GM12878 (cell line): ENCODE measurements around the gene TRPV5. TPM values are rescaled to one million over a fixed set of nuclear protein-coding genes. Genes with fewer than 3 reads are reported as not detected.

Experiments used
- ATAC-seq: fragments of 200-7000 bp; cut with Tn5 transposase; 3 replicates; pipeline ENCODE4 v1.9.1; 2020; ENCODE audit warnings: mild to moderate bottlenecking, moderate library complexity
- BruUV-seq: library from RNA; stranded (reverse); fragments of 400-500 nt; replicated peaks from 2 replicates; lab custom pipeline; 2021; lab: Mats Ljungman, UMichigan
- CTCF ChIA-PET: fragments of 300-600 bp; sonication (Branson Sonifier 250); formaldehyde crosslinking; extraction: SDS; loops from one replicate; lab custom pipeline; 2021; ENCODE audit warnings: inconsistent platforms; lab: Yijun Ruan, JAX
- POLR2A ChIA-PET: fragments of 350-600 bp; formaldehyde crosslinking; extraction: SDS; loops from one replicate; lab custom pipeline; 2021; ENCODE audit warnings: inconsistent platforms; lab: Charles Lee
- RAD21 ChIA-PET: fragments of 300-600 bp; sonication (Branson Sonifier 250); formaldehyde crosslinking; loops from one replicate; lab custom pipeline; 2023; ENCODE audit warnings: antibody characterized with exemption; ENCODE audit not compliant: unreplicated experiment; lab: Charles Lee
- SMC1A ChIA-PET: fragments of 300-600 bp; sonication (Branson Sonifier 250); formaldehyde crosslinking; loops from one replicate; lab custom pipeline; 2023; ENCODE audit not compliant: unreplicated experiment, uncharacterized antibody; lab: Charles Lee
- DNase-seq: peaks from one replicate; pipeline ENCODE4 v3.0.0-alpha.2; 2011; ENCODE audit warnings: low read depth, low spot score
- FAIRE-seq: peaks from 3 replicates; lab custom pipeline; 2011; peaks lifted over from hg19 to GRCh38; lab: Jason Lieb, UNC
- H2AFZ ChIP-seq: 2 replicates; pipeline ENCODE4 v1.6.0; 2011; ENCODE audit warnings: low read depth, low read length, control low read depth; ENCODE audit not compliant: control insufficient read depth
- H3K27ac ChIP-seq: 2 replicates; pipeline ENCODE4 v1.5.1; 2011; ENCODE audit warnings: control low read depth; ENCODE audit not compliant: control insufficient read depth, insufficient read depth
- H3K27me3 ChIP-seq, 2 experiments: replicated peaks in 1 of 2; 2 replicates each; pipeline versions ENCODE4 v1.6.0 to v1.6.1; 2011; ENCODE audit warnings: low read length in 1 of 2; ENCODE audit not compliant: control insufficient read depth in 2 of 2, insufficient read depth in 2 of 2
- H3K36me3 ChIP-seq, 2 experiments: 2 replicates each; pipeline ENCODE4 v1.5.1; 2011; ENCODE audit warnings: low read length in 1 of 2; ENCODE audit not compliant: control insufficient read depth in 2 of 2, insufficient read depth in 2 of 2
- H3K4me1 ChIP-seq: 2 replicates; pipeline ENCODE4 v1.6.1; 2011; ENCODE audit warnings: mild to moderate bottlenecking, low read length, moderate library complexity, mixed read lengths; ENCODE audit not compliant: control insufficient read depth, insufficient read depth
- H3K4me2 ChIP-seq: 2 replicates; pipeline ENCODE4 v1.6.0; 2011; ENCODE audit warnings: control low read depth; ENCODE audit not compliant: control insufficient read depth, insufficient read depth
- H3K4me3 ChIP-seq: fragments of 200-600 bp; sonication (generic); 2 replicates; pipeline ENCODE4 v1.5.1; 2016
- H3K79me2 ChIP-seq: 2 replicates; pipeline ENCODE4 v1.6.0; 2011; ENCODE audit warnings: low read length; ENCODE audit not compliant: control insufficient read depth, insufficient read depth
- H3K9ac ChIP-seq: 2 replicates; pipeline ENCODE4 v1.8.0; 2011; ENCODE audit warnings: low read length, control low read depth, mixed read lengths; ENCODE audit not compliant: control insufficient read depth, insufficient read depth
- H3K9me3 ChIP-seq: replicated peaks from 3 replicates; pipeline ENCODE4 v1.5.1; 2011; ENCODE audit warnings: mild to moderate bottlenecking, low read length; ENCODE audit not compliant: control insufficient read depth, insufficient read depth
- H4K20me1 ChIP-seq: 2 replicates; pipeline ENCODE4 v1.6.0; 2011; ENCODE audit not compliant: control insufficient read depth, insufficient read depth
- EGR1 ChIP-seq, 2 experiments: IDR thresholded peaks; 1 replicate in 1 of 2; 2 replicates in 1 of 2; pipeline ENCODE4 v1.6.1; 2011 to 2012; ENCODE audit warnings: low read depth in 2 of 2, low read length in 2 of 2, borderline replicate concordance in 1 of 2, mild to moderate bottlenecking in 1 of 2, moderate library complexity in 1 of 2
- EP300 ChIP-seq, 2 experiments: fragments of 150-350 bp in 1 of 2; IDR thresholded peaks; 2 replicates each; pipeline ENCODE4 v1.6.1; 2011 to 2012; ENCODE audit warnings: low read depth in 2 of 2, low read length in 2 of 2, borderline replicate concordance in 1 of 2, improper control_type of control experiment in 1 of 2, inconsistent platforms in 1 of 2; ENCODE audit not compliant: control insufficient read depth in 1 of 2
- MAX ChIP-seq: IDR thresholded peaks from 2 replicates; pipeline ENCODE4 v1.6.1; 2012; ENCODE audit warnings: low read depth, low read length, improper control_type of control experiment
- PBX3 ChIP-seq: IDR thresholded peaks from 2 replicates; pipeline ENCODE4 v1.6.1; 2011; ENCODE audit warnings: mild to moderate bottlenecking, low read depth, low read length, moderate library complexity; ENCODE audit not compliant: insufficient replicate concordance
- RAD51 ChIP-seq: fragments of 450-650 bp; IDR thresholded peaks from 2 replicates; pipeline ENCODE4 v1.6.1; 2016; ENCODE audit warnings: moderate library complexity, mild to moderate bottlenecking, inconsistent platforms
- SIX5 ChIP-seq: IDR thresholded peaks from 2 replicates; pipeline ENCODE4 v1.6.1; 2011; ENCODE audit warnings: mild to moderate bottlenecking, low read depth, low read length, moderate library complexity; ENCODE audit not compliant: severe bottlenecking
- SMC3 ChIP-seq: IDR thresholded peaks from 2 replicates; pipeline ENCODE4 v1.6.1; 2011; ENCODE audit warnings: low read length, improper control_type of control experiment, borderline replicate concordance
- SREBF1 ChIP-seq: IDR thresholded peaks from 2 replicates; pipeline ENCODE4 v1.6.1; 2012; ENCODE audit warnings: mild to moderate bottlenecking, low read length
- SUZ12 ChIP-seq: fragments of 200-600 bp; sonication (generic); IDR thresholded peaks from one replicate; pipeline ENCODE4 v1.6.1; 2018; ENCODE audit warnings: antibody characterized with exemption, mild to moderate bottlenecking; ENCODE audit not compliant: unreplicated experiment
- WGBS: methylation state at CpG from one replicate; pipeline ENCODE4 v1.1.6; 2016; ENCODE audit warnings: low lambda C conversion rate; ENCODE audit not compliant: insufficient replicate concordance, insufficient coverage; ENCODE audit errors: missing lambda C conversion rate; 5-methylcytosine and 5-hydroxymethylcytosine counted together
- in situ Hi-C: fragments of 300-500 bp; cut with MboI; formaldehyde crosslinking; loops from 9 replicates; pipeline ENCODE4 v1.14.3; 2018; ENCODE audit warnings: mixed read lengths
- intact Hi-C: fragments of 100-400 bp; cut with micrococcal nuclease; formaldehyde crosslinking; loops from one replicate; pipeline ENCODE4 v1.14.2; 2022; ENCODE audit not compliant: unreplicated experiment
- polyA plus RNA-seq, 11 experiments: library from polyadenylated mRNA; depleted of rRNA in 4 of 11; unstranded in 6 of 11; stranded (reverse) in 5 of 11; fragments of >200 nt; fragmentation: Nextera tagmentation in 4 of 11; fragmentation: Illumina TruSeq in 1 of 11; extraction: Ambion mirVana in 4 of 11; extraction: Trizol in 1 of 11; gene quantifications; 1 replicate in 1 of 11; 2 replicates in 10 of 11; pipeline versions ENCODE4 v1.2.1 to v1.2.3, GENCODE V29; 2011 to 2016; ENCODE audit warnings: inconsistent platforms in 2 of 11, missing spikeins in 2 of 11, low read depth in 1 of 11
- total RNA-seq, 4 experiments: library from RNA; depleted of rRNA in 3 of 4; stranded (reverse); fragments of >200 nt in 3 of 4; fragmentation: Illumina TruSeq in 1 of 4; extraction: Trizol in 1 of 4; gene quantifications; 2 replicates each; pipeline versions ENCODE4 v1.2.1 to v1.2.3, GENCODE V29; 2013 to 2021

TRPV5 gene
- total and polyA plus RNA-seq, 10 of the 15 experiments (the other 5 are each of a cell fraction or from before 2014, with no cell fraction given): not detected

GRCh38 chr7:142873281-142873784 is 60.2 kb downstream of the TRPV5 start (continued):
- TF ChIP-seq EGR1 (IDR thresholded peaks at IDR 0.05; ENCODE audit: borderline replicate concordance in 1 of 2, low read depth in 2 of 2, low read length in 2 of 2) (no peak), MAX (no peak), SUZ12 (no peak), SREBF1 (no peak), SMC3 (peak; percentile 33), RAD51 (no peak), EP300 (IDR thresholded peaks at IDR 0.05; ENCODE audit: borderline replicate concordance in 1 of 2, control insufficient read depth in 1 of 2, low read depth in 2 of 2, low read length in 2 of 2) (no peak), PBX3 (no peak)
- TF ChIP-seq, all 136 proteins: peak for 4

GRCh38 chr7:142872106-142872675 is 61.4 kb downstream of the TRPV5 start:
- Histone ChIP-seq H3K27ac (no peak overlapping the region), H3K4me2 (no peak overlapping the region), H3K9ac (no peak overlapping the region), H3K36me3 (no peaks in the 10 kb centered on the region), H3K4me1 (no peaks in the 10 kb centered on the region), H3K4me3 (no peak overlapping the region), H3K9me3 (no peaks in the 10 kb centered on the region; the same call in 2 of the 3 replicates), H3K27me3 (no peaks in the 10 kb centered on the region), H2AFZ (no peak overlapping the region), H4K20me1 (no peaks in the 10 kb centered on the region), H3K79me2 (no peaks in the 10 kb centered on the region)
- intact Hi-C loops (no loop called here), in situ Hi-C loops (loop anchor here (5.0 to 10.0 kb wide), 2 partner anchors 130 to 343 kb away; no protein-coding TSS in a partner anchor)
- ChIA-PET SMC1A (interaction anchor here (1.4 to 2.2 kb wide), 4 partner anchors 61 to 343 kb away, joined by 3 to 13 read pairs (median 5); no protein-coding TSS in a partner anchor), CTCF (interaction anchor here (0.7 to 2.8 kb wide), 16 partner anchors 10 to 718 kb away, joined by 3 to 44 read pairs (median 4); partner anchors contain the start of gene EPHB6), POLR2A (no interaction called here), RAD21 (interaction anchor here (0.8 to 2.0 kb wide), 7 partner anchors 17 to 343 kb away, joined by 3 to 9 read pairs (median 3); no protein-coding TSS in a partner anchor)
- WGBS: 59% methylated on average over 15 of the region's 15 CpGs
- FAIRE-seq: no peak
- no TSS peak for BruUV-seq
- no peak for TF ChIP-seq SIX5
- ATAC-seq: no peak
- no peak for DNase-seq
